HepG2 (cell line): ENCODE measurements around the gene NCF4. TPM values are rescaled to one million over a fixed set of nuclear protein-coding genes. Genes with fewer than 3 reads are reported as not detected.
A peak's percentile ranks its signal among the peaks of the same experiment; 100 is the strongest.

Source experiments
- ATAC-seq: fragments of 200-7000 bp; cut with Tn5 transposase; 3 replicates; pipeline ENCODE4 v1.9.1; 2020; ENCODE audit warnings: mild to moderate bottlenecking, moderate library complexity
- BruUV-seq: library from RNA; stranded (reverse); fragments of 400-500 nt; replicated peaks from 2 replicates; lab custom pipeline; 2021; lab: Mats Ljungman, UMichigan
- CTCF ChIA-PET: fragments of 300-600 bp; formaldehyde crosslinking; extraction: SDS; loops from one replicate; lab custom pipeline; 2021; ENCODE audit warnings: low total read pairs, inconsistent platforms, low intra/inter-chr PET ratio; lab: Yijun Ruan, JAX
- POLR2A ChIA-PET: fragments of 350-600 bp; sonication (Branson Sonifier 250); formaldehyde crosslinking; loops from one replicate; lab custom pipeline; 2020; ENCODE audit warnings: antibody characterized with exemption, inconsistent platforms; lab: Yijun Ruan, JAX
- DNase-seq: peaks from one replicate; pipeline ENCODE4 v3.0.0-alpha.2; 2015; ENCODE audit warnings: low spot score
- FAIRE-seq: peaks from 3 replicates; lab custom pipeline; 2011; peaks lifted over from hg19 to GRCh38; lab: Jason Lieb, UNC
- H2AFZ ChIP-seq: one replicate; pipeline ENCODE4 v1.6.1; 2011; ENCODE audit warnings: low read length, inconsistent platforms
- H3K27ac ChIP-seq: fragments of 300-600 bp; 3 replicates; pipeline ENCODE4 v1.8.0; 2011; ENCODE audit warnings: mixed run types, mild to moderate bottlenecking, mixed read lengths, low read length, inconsistent platforms; ENCODE audit not compliant: insufficient read depth; ENCODE audit errors: extremely low read length
- H3K27me3 ChIP-seq, 2 experiments: fragments of 200-600 bp in 1 of 2; 2 replicates in 1 of 2; 3 replicates in 1 of 2; pipeline versions ENCODE4 v1.6.0 to v1.8.0; 2011; ENCODE audit warnings: low read length in 2 of 2, mild to moderate bottlenecking in 2 of 2, moderate library complexity in 2 of 2, inconsistent platforms in 1 of 2; ENCODE audit not compliant: insufficient read depth in 2 of 2, control insufficient read depth in 1 of 2
- H3K36me3 ChIP-seq, 2 experiments: fragments of 200-600 bp in 1 of 2; replicated peaks in 1 of 2; 2 replicates in 1 of 2; 3 replicates in 1 of 2; pipeline versions ENCODE4 v1.5.1 to v1.8.0; 2011; ENCODE audit warnings: low read length in 2 of 2, inconsistent platforms in 1 of 2; ENCODE audit not compliant: insufficient read depth in 2 of 2, control insufficient read depth in 1 of 2
- H3K4me1 ChIP-seq: 2 replicates; pipeline ENCODE4 v1.5.1; 2012; ENCODE audit warnings: low read length, inconsistent platforms; ENCODE audit not compliant: insufficient read depth
- H3K4me2 ChIP-seq: 2 replicates; pipeline ENCODE4 v1.6.0; 2011; ENCODE audit warnings: low read depth, low read length, inconsistent platforms
- H3K4me3 ChIP-seq, 3 experiments: fragments of 200-600 bp in 1 of 3; sonication (generic), shearing (Covaris generic) in 1 of 3; replicated peaks in 1 of 3; 2 replicates each; pipeline ENCODE4 v1.5.1; 2011 to 2016; ENCODE audit warnings: low read length in 3 of 3, inconsistent platforms in 2 of 3, low read depth in 2 of 3, mild to moderate bottlenecking in 2 of 3, control low read depth in 1 of 3, mixed read lengths in 1 of 3; ENCODE audit not compliant: insufficient read depth in 1 of 3
- H3K79me2 ChIP-seq: one replicate; pipeline ENCODE4 v1.6.1; 2011; ENCODE audit warnings: low read length, inconsistent platforms; ENCODE audit not compliant: insufficient read depth
- H3K9ac ChIP-seq: 2 replicates; pipeline ENCODE4 v1.6.0; 2011; ENCODE audit warnings: mild to moderate bottlenecking, low read depth, low read length, inconsistent platforms; ENCODE audit not compliant: insufficient read depth
- H3K9me3 ChIP-seq: 2 replicates; pipeline ENCODE4 v1.5.1; 2012; ENCODE audit warnings: mild to moderate bottlenecking, low read length
- H4K20me1 ChIP-seq: 2 replicates; pipeline ENCODE4 v1.6.0; 2011; ENCODE audit warnings: inconsistent platforms, mild to moderate bottlenecking, low read length, moderate library complexity; ENCODE audit not compliant: insufficient read depth
- GRHL1 ChIP-seq: sonication (generic); formaldehyde crosslinking; conservative IDR thresholded peaks from 2 replicates; pipeline ENCODE4 v1.8.0; 2022; ENCODE audit warnings: missing genetic modification reagents
- HNF4G ChIP-seq, 2 experiments: sonication (generic) in 1 of 2; formaldehyde crosslinking in 1 of 2; IDR thresholded peaks; 2 replicates each; pipeline versions ENCODE4 v1.4.0 to v1.6.1; 2011 to 2020; ENCODE audit warnings: borderline replicate concordance in 2 of 2, low read depth in 2 of 2, mild to moderate bottlenecking in 2 of 2, low read length in 1 of 2, missing genetic modification reagents in 1 of 2, moderate library complexity in 1 of 2
- KLF6 ChIP-seq: IDR thresholded peaks from 2 replicates; pipeline ENCODE4 v1.8.0; 2016; ENCODE audit warnings: missing biosample characterization, missing genetic modification reagents
- LCORL ChIP-seq, 2 experiments: fragments of 450-650 bp in 1 of 2; sonication (generic) in 1 of 2; formaldehyde crosslinking in 1 of 2; IDR thresholded peaks; 2 replicates each; pipeline versions ENCODE4 v1.5.0 to v1.6.1; 2017 to 2020; ENCODE audit warnings: antibody characterized with exemption in 1 of 2, missing genetic modification reagents in 1 of 2
- RXRA ChIP-seq: sonication (generic); formaldehyde crosslinking; IDR thresholded peaks from 2 replicates; pipeline ENCODE4 v1.5.1; 2020; ENCODE audit warnings: missing genetic modification reagents
- ZBTB21 ChIP-seq: sonication (generic); formaldehyde crosslinking; IDR thresholded peaks from 2 replicates; pipeline ENCODE4 v1.4.0; 2020; ENCODE audit warnings: missing genetic modification reagents
- ZFP36 ChIP-seq: fragments of 150-350 bp; IDR thresholded peaks from 2 replicates; pipeline ENCODE4 v1.6.1; 2018; ENCODE audit warnings: borderline replicate concordance, low read length, low read depth; ENCODE audit not compliant: partially characterized antibody
- ZMYM4 ChIP-seq: sonication (generic); formaldehyde crosslinking; IDR thresholded peaks from 2 replicates; pipeline ENCODE4 v1.8.1; 2023; ENCODE audit warnings: mild to moderate bottlenecking, missing genetic modification reagents
- WGBS: methylation state at CpG from one replicate; pipeline ENCODE4 v1.1.6; 2017; ENCODE audit warnings: low lambda C conversion rate; 5-methylcytosine and 5-hydroxymethylcytosine counted together
- in situ Hi-C: cut with HindIII; loops from 2 replicates; pipeline ENCODE4 v1.10.0; 2017; ENCODE audit warnings: low pct_unique_long_range_greater_than_20kb; ENCODE audit not compliant: extremely low pct_ligation_motif_present
- intact Hi-C: fragments of 100-400 bp; cut with micrococcal nuclease; formaldehyde crosslinking; loops from one replicate; pipeline ENCODE4 v1.10.0; 2022; ENCODE audit not compliant: unreplicated experiment
- polyA plus RNA-seq, 8 experiments: library from polyadenylated mRNA; depleted of rRNA in 3 of 8; stranded (reverse) in 7 of 8; unstranded in 1 of 8; fragments of >200 nt; fragmentation: Illumina TruSeq in 4 of 8; extraction: Trizol in 4 of 8; gene quantifications; 2 replicates each; pipeline versions ENCODE4 v1.2.1 to v1.2.3, GENCODE V29; 2011 to 2016; ENCODE audit warnings: low read depth in 4 of 8, missing spikeins in 1 of 8, mixed read lengths in 1 of 8; ENCODE audit not compliant: insufficient read depth in 1 of 8
- total RNA-seq, 5 experiments: library from RNA; depleted of rRNA; stranded (reverse); fragments of >200 nt; fragmentation: Illumina TruSeq; extraction: Trizol; gene quantifications; 2 replicates each; pipeline ENCODE4 v1.2.3, GENCODE V29; 2016; ENCODE audit warnings: low read depth in 1 of 5
- TF ChIP-seq, protein P1 (sequence below): sonication (generic); formaldehyde crosslinking; IDR thresholded peaks from 2 replicates; pipeline ENCODE4 v1.4.0; 2020; ENCODE audit warnings: missing genetic modification reagents, borderline replicate concordance

Gene NCF4
- total and polyA plus RNA-seq, 2 of the 13 experiments (the other 11 are each of a cell fraction or from before 2014, with no cell fraction given) = not detected

DNA sequence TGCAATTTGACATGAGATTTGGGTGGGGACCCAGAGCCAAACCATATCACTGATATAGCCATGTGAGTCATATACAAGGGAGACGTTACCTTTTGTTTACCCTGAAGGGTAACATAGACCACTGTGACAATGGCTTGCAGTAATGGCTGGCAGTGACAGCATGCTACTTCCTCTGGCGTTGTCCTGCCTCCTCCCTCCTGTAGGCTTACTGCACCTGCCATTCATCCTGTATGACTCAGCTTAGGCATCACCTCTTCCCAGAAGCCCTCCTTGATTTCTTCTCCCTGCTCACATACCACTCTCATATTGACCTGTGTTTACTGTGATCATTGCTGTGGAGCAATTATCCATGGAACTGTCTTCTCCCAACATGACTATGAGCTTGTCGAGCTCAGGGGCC is 32.0 kb upstream of the NCF4 start:
- no peak overlapping the region for H3K4me3 ChIP-seq
- H3K9me3 ChIP-seq = no peaks in the 10 kb centered on the region
- CTCF ChIA-PET = no interaction called here
- no peaks in the 10 kb centered on the region for H3K79me2 ChIP-seq
- POLR2A ChIA-PET = no interaction called here
- no peak overlapping the region for H2AFZ ChIP-seq
- ATAC-seq (no peak), FAIRE-seq (no peak), DNase-seq (no peak)
- H3K4me2 ChIP-seq = no peak overlapping the region
- H3K36me3 ChIP-seq = no peaks in the 10 kb centered on the region
- no TSS peak for BruUV-seq
- WGBS = 5% methylated on average over 2 of the region's 3 CpGs
- peak; percentile 83 for TF ChIP-seq ZFP36
- TF ChIP-seq KLF6 (CRISPR knock-in tag) = no peak
- H4K20me1 ChIP-seq = no peaks in the 10 kb centered on the region
- peaks cover under 1 to 2% of the 10 kb centered on the region in 2 experiments; a peak in 3 of 5 replicates for H3K27me3 ChIP-seq
- no peak overlapping the region for H3K27ac ChIP-seq
- H3K4me1 ChIP-seq = peaks cover 11% of the 10 kb centered on the region
- in situ Hi-C loops (no loop called here), intact Hi-C loops (no loop called here)
- H3K9ac ChIP-seq = no peak overlapping the region

- no peak for TF ChIP-seq GRHL1 (CRISPR knock-in tag)
- TF ChIP-seq LCORL (IDR thresholded peaks at IDR 0.05) = no peak
- no peak for TF ChIP-seq LCORL (CRISPR knock-in tag; IDR thresholded peaks at IDR 0.05)
- TF ChIP-seq HNF4G (IDR thresholded peaks at IDR 0.05; ENCODE audit: borderline replicate concordance, low read depth, low read length) = no peak
- TF ChIP-seq HNF4G (CRISPR knock-in tag; IDR thresholded peaks at IDR 0.05; ENCODE audit: borderline replicate concordance, low read depth) = no peak
- TF ChIP-seq, protein P1, sequence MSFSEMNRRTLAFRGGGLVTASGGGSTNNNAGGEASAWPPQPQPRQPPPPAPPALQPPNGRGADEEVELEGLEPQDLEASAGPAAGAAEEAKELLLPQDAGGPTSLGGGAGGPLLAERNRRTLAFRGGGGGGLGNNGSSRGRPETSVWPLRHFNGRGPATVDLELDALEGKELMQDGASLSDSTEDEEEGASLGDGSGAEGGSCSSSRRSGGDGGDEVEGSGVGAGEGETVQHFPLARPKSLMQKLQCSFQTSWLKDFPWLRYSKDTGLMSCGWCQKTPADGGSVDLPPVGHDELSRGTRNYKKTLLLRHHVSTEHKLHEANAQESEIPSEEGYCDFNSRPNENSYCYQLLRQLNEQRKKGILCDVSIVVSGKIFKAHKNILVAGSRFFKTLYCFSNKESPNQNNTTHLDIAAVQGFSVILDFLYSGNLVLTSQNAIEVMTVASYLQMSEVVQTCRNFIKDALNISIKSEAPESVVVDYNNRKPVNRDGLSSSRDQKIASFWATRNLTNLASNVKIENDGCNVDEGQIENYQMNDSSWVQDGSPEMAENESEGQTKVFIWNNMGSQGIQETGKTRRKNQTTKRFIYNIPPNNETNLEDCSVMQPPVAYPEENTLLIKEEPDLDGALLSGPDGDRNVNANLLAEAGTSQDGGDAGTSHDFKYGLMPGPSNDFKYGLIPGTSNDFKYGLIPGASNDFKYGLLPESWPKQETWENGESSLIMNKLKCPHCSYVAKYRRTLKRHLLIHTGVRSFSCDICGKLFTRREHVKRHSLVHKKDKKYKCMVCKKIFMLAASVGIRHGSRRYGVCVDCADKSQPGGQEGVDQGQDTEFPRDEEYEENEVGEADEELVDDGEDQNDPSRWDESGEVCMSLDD (CRISPR knock-in tag) = no peak
- no peak for TF ChIP-seq ZBTB21 (CRISPR knock-in tag)
- TF ChIP-seq RXRA (CRISPR knock-in tag) = no peak
- TF ChIP-seq ZMYM4 (CRISPR knock-in tag) = no peak
- intact Hi-C loops (no loop called here), in situ Hi-C loops (no loop called here)
- Histone ChIP-seq H3K79me2 (no peaks in the 10 kb centered on the region), H3K9me3 (no peaks in the 10 kb centered on the region), H3K27ac (no peak overlapping the region), H3K4me2 (no peak overlapping the region), H3K4me3 (no peak overlapping the region), H3K36me3 (no peaks in the 10 kb centered on the region), H3K4me1 (peaks cover 11% of the 10 kb centered on the region), H4K20me1 (no peaks in the 10 kb centered on the region), H3K9ac (no peak overlapping the region), H3K27me3 (peaks cover 2% of the 10 kb centered on the region in 2 experiments; a peak in 3 of 5 replicates), H2AFZ (no peak overlapping the region)
- ChIA-PET CTCF (no interaction called here), POLR2A (no interaction called here)
- 56% methylated on average over 5 of the region's 5 CpGs for WGBS
- DNase-seq (no peak), FAIRE-seq (no peak), ATAC-seq (no peak)
- BruUV-seq = no TSS peak
Observed at GRCh38 chr22:36829370-36830002, 31.3 kb upstream of the NCF4 start.
